ENCODE measurements around the gene ANKRD61. TPM values are rescaled to one million over a fixed set of nuclear protein-coding genes. Genes with fewer than 3 reads are reported as not detected.

ANKRD61 gene
- total RNA-seq, 1 experiment from 2014 or later: 0.24 TPM

DNA sequence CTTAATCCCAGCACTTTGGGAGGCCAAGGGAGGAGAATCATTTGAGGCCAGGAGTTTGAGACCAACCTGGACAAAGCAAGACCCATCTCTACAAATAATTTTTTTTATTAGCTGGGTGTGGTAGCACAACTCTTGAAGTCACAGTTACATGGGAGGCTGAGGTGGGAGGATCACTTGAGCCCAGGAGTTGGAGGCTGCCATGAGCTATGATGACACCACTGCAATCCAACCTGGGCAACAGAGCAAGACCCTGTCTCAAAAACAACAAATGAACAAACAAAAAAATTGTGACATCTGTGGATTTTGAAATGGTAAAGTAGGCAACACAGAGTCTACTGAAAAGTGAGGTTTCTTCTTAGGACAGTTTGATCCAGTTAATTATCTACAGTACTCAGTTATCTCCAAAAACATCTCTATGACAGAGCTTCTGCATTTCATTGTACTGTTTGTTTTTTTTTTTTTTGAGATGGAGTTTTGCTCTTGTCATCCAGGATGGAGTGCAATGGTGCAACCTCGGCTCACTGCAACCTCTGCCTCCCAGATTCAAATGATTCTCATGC is 3.3 kb upstream of the ANKRD61 start:
- no CpG with 5 or more reads among the region's 1 CpG for WGBS (ENCODE audit: extremely low coverage, insufficient read length, low lambda C conversion rate)
- Mint-ChIP-seq H3K27me3 (ENCODE audit: low read depth) (no peaks in the 10 kb centered on the region), H3K36me3 (ENCODE audit: insufficient read depth in 1 of 3, low read depth in 3 of 3) (peaks cover 41 to 93% (median 79%) of the 10 kb centered on the region in 3 experiments)

More for the DNA sequence above, 3.3 kb upstream of the ANKRD61 start:
- H3K27me3 ChIP-seq (ENCODE audit: insufficient read depth, low read length): no peaks in the 10 kb centered on the region
- H3K9ac ChIP-seq (ENCODE audit: extremely low read depth, insufficient read length, low read length): no peak overlapping the region
- H3K27ac ChIP-seq (ENCODE audit: insufficient read length, low read depth, low read length): no peak overlapping the region
- no peak overlapping the region for H2BK5ac ChIP-seq (ENCODE audit: insufficient read length, low read length)
- H3K79me2 ChIP-seq (ENCODE audit: insufficient read depth, low read length): 0 out of 2 replicates have a peak, but pooled peaks cover 2% of the 10 kb centered on the region
- no peaks in the 10 kb centered on the region for H4K20me1 ChIP-seq (ENCODE audit: control insufficient read depth, insufficient read depth, insufficient read length)
- Mint-ChIP-seq H3K4me1 (peaks cover 2 to 4% of the 10 kb centered on the region in 2 experiments; a peak in 1 of 4 replicates), H3K4me3 (no peak overlapping the region), H3K9me3 (no peaks in the 10 kb centered on the region), H3K27ac (no peak overlapping the region)
- H3T11ph ChIP-seq (ENCODE audit: low read length): no peak overlapping the region
- no peak overlapping the region for H2BK15ac ChIP-seq (ENCODE audit: low read depth, low read length)
- no peak overlapping the region for H3K14ac ChIP-seq (ENCODE audit: insufficient read depth, low read length)
- no peaks in the 10 kb centered on the region for H3K9me3 ChIP-seq (ENCODE audit: control insufficient read depth, low read depth, low read length)
- H2AFZ ChIP-seq (ENCODE audit: low read length): no peak overlapping the region
- DNase-seq: no peak
- no peak overlapping the region for H2AK5ac ChIP-seq (ENCODE audit: insufficient read length, low read length)
- no peaks in the 10 kb centered on the region for H3K23me2 ChIP-seq (ENCODE audit: insufficient read length, low read depth, low read length, poor library complexity, severe bottlenecking)
- no peak overlapping the region for H4K5ac ChIP-seq (ENCODE audit: insufficient read length, low read depth, low read length)
- H3K18ac ChIP-seq (ENCODE audit: insufficient read length, low read depth, low read length): no peak overlapping the region
- no peak overlapping the region for H2BK20ac ChIP-seq (ENCODE audit: low read depth, low read length, poor library complexity, severe bottlenecking)
- H3K56ac ChIP-seq (ENCODE audit: insufficient read length, low read depth, low read length): no peak overlapping the region
- no peaks in the 10 kb centered on the region for H3K4me1 ChIP-seq (ENCODE audit: insufficient read depth, low read length)
- no peak overlapping the region for H3K4ac ChIP-seq (ENCODE audit: low read depth, low read length)
- no peak overlapping the region for H3K23ac ChIP-seq (ENCODE audit: insufficient read length, low read depth, low read length)
- TF ChIP-seq, protein P1, sequence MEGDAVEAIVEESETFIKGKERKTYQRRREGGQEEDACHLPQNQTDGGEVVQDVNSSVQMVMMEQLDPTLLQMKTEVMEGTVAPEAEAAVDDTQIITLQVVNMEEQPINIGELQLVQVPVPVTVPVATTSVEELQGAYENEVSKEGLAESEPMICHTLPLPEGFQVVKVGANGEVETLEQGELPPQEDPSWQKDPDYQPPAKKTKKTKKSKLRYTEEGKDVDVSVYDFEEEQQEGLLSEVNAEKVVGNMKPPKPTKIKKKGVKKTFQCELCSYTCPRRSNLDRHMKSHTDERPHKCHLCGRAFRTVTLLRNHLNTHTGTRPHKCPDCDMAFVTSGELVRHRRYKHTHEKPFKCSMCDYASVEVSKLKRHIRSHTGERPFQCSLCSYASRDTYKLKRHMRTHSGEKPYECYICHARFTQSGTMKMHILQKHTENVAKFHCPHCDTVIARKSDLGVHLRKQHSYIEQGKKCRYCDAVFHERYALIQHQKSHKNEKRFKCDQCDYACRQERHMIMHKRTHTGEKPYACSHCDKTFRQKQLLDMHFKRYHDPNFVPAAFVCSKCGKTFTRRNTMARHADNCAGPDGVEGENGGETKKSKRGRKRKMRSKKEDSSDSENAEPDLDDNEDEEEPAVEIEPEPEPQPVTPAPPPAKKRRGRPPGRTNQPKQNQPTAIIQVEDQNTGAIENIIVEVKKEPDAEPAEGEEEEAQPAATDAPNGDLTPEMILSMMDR (conservative IDR thresholded peaks at IDR 0.05): no peak
- no peak overlapping the region for H3K4me2 ChIP-seq (ENCODE audit: insufficient read depth, insufficient read length, low read length)
- no peak overlapping the region for H4K8ac ChIP-seq (replicated peaks; ENCODE audit: insufficient read length, low read depth, low read length)
- H4K91ac ChIP-seq (ENCODE audit: insufficient read length, low read depth, low read length): no peak overlapping the region
- H2BK120ac ChIP-seq (ENCODE audit: low read depth, low read length, poor library complexity, severe bottlenecking): no peak overlapping the region
- no peaks in the 10 kb centered on the region for H3K79me1 ChIP-seq (ENCODE audit: insufficient read depth, low read depth, low read length, poor library complexity, severe bottlenecking)
- no peak overlapping the region for H2BK12ac ChIP-seq (ENCODE audit: insufficient read length, low read depth, low read length)

Data from H9 (cell line).